Erythroblast (primary cell): ENCODE results near the gene MEGF11.

ENCODE experiments used
- GATA1 ChIP-seq: IDR thresholded peaks from 2 replicates; pipeline ENCODE4 v1.6.1; 2011; ENCODE audit warnings: low read depth, mild to moderate bottlenecking, control low read depth, low read length, moderate library complexity
- POLR2A ChIP-seq: IDR thresholded peaks from 2 replicates; pipeline ENCODE4 v1.6.1; 2011; ENCODE audit warnings: mild to moderate bottlenecking, low read length

- TF ChIP-seq POLR2A (no peak), GATA1 (no peak)
These were observed 32.9 kb downstream of the MEGF11 start for GRCh38 chr15:66220601-66221000.
